Activated T-helper 9 cell treated with anti-CD3 and anti-CD28 coated beads, Interleukin-2, amount 50 U/mL, for 16 hours (primary cell): ENCODE measurements around the gene AEN.
A peak's percentile ranks its signal among the peaks of the same experiment; 100 is the strongest.

Source experiments
- DNase-seq: peaks from one replicate; pipeline ENCODE4 v3.0.0-alpha.2; 2020; ENCODE audit warnings: low read depth

AEN gene, protein sequence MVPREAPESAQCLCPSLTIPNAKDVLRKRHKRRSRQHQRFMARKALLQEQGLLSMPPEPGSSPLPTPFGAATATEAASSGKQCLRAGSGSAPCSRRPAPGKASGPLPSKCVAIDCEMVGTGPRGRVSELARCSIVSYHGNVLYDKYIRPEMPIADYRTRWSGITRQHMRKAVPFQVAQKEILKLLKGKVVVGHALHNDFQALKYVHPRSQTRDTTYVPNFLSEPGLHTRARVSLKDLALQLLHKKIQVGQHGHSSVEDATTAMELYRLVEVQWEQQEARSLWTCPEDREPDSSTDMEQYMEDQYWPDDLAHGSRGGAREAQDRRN

DNA sequence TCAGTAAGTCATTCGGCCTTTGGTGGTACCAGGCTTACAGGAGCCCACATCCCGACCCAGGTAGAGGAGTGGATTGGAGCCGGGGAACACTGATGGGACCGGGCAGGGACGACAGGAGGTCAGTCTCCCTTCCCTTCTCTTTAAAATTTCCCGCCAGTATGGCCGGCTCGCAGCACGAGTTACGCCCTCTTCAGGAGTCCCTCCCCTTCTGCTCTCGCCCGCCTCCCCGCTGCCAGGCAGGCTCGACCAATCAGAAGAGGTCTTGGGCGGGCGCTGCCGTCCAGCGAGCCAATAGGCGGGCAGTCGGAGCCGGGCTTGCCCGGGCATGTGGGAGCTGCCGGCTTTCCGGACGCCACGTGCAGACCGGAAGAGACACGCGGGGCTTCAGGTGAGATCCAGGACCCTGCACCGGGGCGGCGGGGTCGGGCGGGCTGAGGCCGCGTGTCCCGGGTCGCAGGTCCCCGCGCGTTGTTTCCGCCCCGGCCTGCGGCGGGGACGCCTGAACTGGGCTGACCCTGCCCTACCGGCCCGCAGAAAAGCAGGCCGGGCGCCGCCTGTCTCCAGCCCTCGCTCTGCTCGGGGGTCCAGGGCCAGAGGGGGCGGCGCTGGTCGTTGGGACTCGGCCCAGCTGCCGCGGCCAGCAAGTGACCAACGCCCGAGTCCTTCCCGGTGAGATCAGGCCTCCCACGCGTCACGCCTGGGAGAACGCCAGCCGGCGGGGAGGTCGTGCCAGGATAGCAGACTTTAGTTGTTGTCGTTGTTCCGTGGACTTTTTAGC, at the start of gene AEN:
AEN (plus strand) TSS at position 346 of the 778 bp plus-strand sequence. CDS start 4,870 bp downstream, outside the sequence.
- peak; percentile 93 for DNase-seq

DNA sequence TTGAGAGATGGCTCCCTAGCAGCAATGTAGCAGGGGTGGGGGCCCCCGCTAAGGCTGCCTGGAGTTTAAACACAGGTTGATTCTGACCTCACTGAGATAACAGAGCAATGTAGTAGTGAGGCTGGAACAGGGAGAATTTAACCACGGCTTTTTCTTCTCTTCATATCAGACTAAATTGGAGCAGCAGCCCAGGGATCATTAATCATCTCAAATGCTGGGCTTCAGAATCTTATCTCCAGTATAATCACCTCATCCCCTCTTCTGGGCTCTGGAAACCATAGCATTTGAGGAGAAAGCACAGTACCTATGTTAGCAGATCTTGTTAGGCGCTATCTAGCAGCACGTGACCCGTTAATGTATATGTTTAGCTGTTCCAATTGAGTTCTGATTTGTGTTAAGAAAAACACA, 49.3 kb upstream of the AEN start:
- no peak for DNase-seq

DNA sequence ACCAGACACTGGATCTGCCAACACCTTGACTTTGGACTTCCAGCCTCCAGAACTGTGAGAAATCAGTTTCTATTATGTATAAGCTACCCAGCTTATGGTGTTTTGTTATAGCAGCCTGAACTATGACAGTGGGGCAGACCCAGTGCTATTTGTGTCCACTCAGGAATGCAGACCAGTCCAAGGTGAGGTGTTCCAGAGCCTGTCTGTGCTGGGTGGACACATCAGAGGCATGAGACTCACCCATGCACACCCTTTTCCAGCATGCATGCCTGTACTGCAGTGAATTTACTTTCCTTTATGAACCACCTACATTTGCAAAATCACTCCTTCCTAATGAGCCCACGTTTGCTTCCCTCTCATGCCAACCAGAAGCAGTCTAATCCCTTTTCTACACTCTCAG, 47.1 kb upstream of the AEN start:
- DNase-seq = no peak

DNA sequence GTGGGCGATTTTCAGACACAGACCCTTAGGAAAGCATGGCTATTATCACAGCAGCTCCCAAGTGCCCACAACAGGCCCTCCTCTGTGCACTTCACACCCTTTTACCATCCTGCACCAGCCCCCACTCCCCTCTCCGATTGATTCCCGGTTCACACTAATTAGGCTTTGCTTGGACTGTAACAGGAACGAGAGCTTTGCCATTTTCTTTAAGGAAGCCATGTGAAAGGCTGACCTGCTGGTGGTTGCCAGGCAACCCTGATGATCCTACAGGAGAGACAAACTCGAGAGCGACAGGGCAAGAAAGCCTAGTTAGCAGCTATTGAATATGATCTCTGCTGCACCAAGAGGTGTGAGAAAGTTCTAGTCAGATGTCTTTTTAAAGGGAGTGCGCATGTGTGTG, 46.5 kb upstream of the AEN start:
- DNase-seq = no peak

DNA sequence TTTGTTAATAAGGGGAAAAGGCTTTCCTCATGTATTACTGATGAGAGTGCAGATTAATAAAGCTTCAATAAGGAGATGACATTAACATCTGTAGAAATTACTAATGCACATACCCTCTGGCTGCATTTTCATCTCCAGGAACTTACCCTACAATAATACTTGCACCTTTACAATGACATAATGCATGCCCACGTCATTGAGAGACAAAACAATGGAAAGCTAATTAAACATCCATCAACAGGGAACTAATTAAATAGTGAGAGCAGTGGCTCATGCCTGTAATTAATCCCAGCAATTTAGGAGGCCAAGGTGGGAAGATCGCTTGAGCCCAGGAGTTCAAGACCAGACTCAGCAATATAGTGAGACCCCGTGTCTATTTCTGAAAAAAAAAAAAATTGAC, 41.8 kb upstream of the AEN start:
- DNase-seq = no peak

DNA sequence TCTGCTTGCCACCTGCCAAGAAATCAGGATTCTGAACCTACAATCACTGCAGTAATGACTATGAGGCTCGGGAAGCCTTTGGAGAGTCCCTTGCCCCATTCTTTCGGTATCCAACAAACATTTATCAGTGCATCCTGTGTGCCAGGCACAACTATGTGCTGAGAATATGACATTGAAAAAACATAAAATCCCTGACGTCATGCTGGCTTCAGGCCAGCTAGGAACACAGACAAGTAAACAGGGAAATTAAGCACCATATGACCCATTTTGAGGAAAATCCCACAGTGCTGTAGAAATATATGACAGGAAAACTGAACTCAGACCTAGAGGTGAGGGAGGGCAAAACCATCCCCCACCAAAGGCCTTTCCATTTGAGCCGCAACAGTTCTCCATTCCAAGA, 40.6 kb upstream of the AEN start:
- no peak for DNase-seq

DNA sequence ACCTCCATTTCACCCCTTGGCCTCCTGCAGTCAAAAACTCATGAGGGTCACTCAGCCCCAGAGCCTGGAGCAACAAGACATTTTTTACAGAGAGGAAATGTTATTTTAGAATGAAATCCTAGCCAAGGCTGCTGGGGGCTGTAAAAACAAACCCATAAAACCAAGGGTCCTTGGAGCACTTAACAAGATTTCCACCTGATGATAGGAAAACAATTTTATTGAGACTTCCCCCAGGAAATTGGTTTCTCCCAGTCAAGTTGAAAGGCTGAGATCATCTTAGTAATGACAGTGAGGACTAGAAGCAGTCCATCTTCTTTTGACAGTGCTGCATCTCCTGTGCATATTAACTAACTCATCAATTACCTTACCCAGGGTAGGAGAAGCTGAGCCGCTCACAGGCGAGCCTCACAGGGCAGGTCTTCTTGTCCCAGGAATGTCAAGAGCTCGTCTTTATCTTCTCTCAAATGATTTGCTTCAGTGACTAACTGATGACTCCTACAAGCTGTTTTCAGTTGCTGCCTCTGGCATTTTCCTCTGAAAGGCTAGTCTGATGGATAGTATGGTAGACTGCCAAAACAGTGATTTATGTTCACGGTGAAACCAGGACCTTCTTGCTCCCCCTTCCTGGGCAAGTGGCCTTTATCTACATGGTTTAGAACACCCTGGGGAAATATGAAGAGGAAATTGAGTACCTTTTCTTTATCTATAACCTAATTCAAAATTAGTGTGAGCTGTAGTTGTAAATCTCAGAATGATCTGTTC, 34.6 kb upstream of the AEN start:
- no peak for DNase-seq

DNA sequence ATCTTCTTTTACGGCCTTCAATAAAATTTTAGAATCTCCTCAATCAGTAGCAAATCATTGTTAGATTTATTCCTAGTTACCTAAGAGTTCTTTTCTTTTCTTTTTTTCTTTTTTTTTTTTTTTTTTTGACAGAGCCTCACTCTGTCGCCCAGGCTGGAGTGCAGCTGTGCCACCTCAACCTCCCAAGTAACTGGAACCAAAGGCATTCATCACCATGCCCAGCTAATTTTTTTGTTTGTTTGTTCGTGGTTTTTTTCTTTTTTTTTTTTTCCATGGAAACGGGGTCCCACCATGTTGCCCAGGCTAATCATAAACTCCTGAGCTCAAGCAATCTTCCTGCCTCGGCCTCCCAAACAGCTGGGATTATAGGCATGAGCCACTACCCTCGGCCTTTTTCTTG, 30.4 kb upstream of the AEN start:
- DNase-seq = no peak

DNA sequence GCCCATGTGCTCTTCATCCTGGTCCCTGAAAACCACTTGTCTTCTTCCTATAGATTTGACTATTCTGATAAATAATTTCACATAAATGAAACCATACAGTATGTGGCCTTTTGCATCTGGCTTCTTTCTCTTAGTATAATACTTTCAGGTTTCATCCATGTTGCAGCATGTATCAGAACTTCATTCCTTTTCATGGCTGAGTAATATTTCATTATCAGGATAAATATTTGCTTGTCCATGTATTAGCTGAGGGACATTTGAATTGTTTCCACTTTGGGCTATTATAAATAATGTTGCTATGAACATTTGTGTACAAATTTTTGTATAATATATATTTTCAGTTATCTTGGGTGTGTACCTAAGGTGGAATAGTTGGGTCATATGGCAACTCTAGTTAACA, 29.8 kb upstream of the AEN start:
- no peak for DNase-seq

DNA sequence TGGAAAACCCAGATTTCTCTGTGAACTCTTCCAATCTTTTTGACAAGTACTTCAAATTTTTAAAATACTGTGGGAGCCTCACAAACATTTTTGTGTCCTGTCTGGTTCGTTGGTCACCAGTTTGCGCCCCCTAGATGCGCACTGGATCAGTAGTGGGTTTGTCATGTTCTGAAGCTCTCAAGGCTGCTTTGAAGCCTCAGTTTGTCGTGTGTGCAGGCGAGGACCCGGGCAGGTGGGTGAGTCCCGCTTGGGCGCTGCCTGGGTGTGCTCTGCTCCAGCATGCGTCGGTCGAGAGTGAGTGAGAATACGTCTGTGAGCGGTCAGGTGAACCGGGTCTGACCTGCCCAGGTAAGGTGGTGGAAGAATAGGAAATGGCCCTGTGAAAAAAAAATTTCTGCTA, 17.3 kb upstream of the AEN start:
- no peak for DNase-seq

DNA sequence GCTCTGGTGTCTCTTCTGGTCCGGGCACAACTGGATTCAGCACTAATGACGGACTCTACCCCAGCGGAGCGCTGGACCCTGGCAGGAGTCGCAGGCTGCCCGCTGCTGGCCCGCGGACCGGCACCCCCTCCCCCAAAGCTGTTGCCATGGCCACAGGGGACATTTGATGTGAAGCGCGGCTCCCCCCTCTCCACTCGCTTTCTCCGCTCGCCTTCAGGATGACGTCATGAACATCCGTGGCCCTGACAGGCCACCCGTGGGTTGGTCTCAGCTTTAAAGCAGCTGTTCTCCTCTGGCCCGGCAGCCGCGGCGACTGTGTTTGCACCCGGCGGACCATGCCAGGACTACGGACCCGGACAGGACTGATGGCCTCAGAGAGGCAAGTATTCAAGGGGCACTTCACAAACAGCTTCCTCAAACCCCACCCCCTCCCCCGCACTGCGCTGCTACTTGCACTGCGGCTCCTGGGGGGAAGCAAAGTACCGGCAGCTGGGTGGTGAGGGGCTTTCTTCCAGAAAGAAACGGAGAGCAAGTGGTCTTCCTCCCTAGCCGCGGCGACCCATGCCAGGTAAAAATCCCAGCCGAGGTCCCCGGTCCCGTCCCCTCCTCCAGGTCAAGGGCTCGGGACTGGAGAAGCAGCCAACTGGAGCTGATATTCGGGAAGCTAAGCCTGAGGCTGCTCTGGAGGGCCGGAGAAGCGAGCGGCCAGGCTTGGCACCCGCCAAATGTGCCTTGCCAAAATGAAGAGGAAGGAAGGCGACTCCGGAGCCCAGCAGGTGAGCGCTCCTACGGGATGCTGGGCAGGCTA, 16.6 kb upstream of the AEN start:
- DNase-seq = no peak

DNA sequence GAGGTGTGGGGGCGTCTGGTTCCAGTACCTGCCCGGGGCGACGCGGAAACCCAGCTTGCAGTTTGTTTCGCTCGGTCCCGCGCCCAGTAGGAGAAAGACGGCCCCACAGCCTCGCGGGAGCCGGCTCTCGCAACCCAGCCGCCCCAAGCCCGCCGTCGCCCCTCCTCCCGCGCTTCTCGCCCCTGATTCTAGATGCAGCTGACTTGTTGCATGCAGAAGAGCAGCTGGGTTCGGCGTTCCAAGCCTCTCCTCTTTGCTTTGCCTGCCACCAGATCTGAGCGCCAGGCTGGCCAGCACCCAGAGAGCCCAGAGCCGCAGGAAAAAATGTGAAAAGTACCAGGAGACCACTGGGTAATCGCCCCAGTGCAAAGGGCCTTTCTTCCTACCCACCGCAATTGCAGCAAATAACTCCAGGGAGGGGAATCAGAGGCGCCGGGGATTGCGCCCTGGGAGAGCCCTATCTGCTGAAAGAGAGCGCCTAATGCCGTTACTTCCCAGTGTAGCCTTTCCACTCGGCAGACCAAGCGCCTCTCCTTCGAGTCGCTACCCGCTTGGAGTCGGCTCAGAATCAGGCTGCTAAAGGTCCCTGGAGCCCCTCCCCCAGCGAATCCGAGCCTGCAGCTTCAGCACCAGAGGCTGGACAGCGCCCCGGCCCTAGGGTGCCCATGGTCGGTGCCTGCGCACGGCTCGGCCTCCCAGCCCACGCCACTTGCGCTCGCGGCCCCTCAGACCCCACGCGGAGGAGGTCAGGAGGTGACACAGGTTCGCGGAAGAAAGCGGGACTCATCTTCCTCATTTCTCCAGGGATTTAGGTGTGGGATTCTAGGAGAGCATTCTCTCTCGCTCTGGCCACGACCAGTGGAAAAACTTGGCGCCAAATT, 15.7 kb upstream of the AEN start:
- DNase-seq = no peak

DNA sequence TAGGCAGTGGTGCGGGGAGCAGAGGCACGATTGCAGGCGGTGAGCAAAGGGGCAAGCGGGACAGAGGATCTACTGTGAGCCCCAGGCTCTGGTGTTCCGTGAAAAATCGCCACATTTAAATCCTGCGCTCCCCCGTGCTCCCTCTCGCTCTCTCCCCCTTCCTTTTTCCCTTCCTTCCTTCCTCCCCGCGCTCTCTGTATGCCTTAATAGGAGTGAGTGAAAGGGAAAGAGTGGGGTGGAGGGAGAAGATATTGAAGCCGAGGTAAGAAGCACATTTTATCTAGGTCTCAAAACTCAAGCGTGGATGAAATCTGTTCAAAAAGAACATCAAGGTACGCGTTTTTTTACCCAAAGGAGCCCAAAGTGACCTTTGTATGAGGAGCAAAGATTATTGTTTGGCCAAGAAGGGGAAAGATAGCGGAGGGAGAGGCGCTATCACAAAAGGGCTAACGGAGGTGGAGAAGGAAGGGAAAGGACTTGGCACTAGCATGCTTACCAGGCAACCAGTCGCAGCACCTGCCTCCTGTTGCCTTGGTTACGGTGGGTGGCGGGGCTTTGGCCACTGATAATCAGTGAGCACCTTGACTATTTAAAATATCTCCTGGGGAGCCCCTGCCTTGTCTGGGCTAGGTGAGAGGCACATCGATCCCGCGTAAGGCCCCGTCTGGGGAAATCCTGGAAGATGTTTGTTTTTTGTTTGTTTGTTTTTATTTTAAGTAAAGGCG, 14.9 kb upstream of the AEN start:
- no peak for DNase-seq

DNA sequence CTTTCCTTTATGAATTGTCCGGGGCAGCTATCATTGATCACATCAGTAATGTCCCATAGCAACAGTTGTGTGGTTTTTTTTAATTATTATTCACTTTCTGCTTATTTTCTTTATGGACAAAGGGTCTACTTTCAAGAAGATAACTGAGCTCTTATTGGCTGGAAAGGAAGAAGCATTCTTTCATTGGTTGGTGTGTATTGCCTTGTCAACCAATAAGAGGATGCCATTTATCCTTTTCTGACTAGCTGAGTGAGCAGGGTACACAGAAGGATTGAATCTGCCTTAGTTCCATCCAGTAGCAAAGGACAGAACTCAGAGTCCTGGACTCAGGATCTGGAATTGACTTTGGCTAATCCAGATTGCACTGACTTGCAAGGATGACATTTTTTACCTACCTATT, 13.2 kb upstream of the AEN start:
- no peak for DNase-seq

DNA sequence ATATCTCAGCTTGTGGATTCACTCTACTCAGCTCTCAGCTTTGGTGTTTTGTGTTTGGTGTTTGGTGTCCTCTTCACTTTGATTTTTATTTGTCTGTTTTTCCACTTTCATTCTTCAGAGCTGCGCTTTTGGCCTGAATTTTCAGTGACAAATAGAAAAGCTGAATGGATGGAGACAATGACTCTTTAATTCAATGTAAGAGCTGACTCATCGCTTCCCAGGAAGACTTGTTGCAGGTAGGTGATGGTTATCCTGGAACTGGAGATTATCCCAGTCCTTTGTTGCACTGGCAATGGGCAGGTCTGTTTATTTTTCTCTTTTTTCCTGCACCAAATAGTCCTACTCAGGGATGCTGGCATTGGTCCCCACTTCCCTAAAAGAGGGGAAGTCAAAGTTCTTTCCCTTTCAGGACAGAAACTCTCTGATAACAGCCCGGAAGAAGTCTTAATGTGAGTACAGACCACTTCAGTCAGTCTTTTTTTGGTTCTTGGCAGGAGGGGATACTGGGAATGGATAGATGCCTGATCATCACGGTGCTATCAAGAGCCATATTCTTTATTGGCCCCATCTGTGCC, 12.4 kb upstream of the AEN start:
- DNase-seq = no peak

DNA sequence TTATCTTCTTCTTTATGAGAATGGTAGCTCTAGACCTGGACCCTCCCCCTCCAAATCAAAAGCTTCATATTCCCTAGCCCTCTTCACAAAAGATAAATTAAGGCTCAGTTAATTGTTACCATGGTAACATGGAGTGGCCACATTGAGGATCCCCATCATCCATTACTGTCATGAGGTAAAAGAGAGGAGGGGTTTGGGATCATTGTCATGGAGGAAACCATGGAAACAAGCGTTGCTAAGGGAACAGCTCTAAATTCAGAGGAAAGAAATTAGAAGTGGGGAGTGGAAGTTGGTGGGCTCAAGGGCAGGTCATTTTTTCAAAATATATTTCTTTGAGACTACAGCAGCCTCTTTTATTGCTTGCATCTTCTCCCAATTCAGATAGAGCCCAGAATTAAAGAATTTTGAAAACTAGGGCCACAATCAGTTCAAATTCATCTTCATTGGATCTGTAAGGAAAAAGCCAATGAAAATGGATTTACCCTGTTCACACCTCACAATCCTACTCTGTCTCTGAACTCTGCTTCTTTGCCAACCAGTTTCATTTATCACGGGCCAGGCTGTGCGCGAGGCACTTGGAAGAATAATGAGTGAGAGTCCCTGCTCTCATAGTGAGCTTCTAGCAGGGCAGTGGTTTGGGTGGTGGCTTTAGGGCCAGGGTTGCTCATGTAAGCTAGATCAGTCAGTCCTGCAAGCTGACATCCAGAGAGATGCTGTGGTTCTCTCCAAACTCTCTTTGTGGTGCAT, 11.6 kb upstream of the AEN start:
- no peak for DNase-seq

DNA sequence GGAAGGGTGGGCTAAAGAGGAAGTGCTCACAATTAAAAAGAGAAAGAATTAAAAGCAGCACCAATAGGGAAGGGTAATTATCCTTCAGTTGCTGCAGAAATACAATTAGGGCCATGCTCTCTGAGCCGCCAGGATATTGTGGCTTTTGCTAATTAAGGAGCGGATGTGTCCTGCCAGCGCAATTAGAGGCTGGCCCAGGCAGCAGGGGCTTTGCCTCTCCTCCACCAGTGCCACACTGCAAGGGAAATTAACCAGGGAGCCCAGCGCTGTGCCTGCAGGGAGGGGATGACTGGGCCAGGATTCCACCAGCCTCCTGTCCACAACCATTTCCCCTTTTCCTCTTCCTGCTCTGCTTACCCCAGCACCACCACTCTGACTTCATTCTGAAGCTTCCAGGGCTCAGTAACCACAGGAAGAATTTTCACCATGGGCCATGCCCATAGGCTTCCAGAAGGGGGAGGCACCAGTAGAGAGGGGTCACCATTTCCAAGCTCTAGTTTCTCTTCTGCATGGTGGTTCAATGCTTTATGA, 10.4 kb upstream of the AEN start:
- DNase-seq = no peak

DNA sequence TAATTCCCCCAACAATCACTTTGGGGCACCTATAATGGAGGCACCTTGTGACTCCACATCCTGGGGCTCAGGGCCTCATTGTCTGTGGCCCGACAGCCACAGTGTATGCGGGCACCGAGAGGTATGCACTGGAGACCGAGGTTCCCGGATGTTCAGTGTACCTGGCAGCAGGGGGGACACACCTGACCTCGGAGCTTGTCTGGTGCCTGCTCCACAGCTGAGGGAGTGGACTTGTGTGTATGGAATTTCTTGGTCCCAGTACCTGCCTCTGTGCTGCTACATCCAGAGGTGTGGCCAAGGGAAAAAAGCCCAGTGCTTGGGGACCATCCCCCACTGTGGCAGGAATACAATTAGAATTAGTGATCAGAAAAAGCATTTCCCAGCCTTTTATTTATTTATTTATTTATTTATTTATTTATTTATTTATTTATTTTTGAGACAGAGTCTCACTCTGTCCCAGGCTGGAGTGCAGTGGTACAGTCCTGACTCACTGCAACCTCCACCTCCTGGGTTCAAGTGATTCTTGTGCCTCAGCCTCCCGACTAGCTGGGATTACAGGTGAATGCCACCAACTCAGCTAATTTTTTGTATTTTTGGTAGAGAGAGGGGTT, 8.8 kb upstream of the AEN start:
- DNase-seq = no peak
